ENCODE measurements around the gene TMED3.

TMED3 gene

DNA sequence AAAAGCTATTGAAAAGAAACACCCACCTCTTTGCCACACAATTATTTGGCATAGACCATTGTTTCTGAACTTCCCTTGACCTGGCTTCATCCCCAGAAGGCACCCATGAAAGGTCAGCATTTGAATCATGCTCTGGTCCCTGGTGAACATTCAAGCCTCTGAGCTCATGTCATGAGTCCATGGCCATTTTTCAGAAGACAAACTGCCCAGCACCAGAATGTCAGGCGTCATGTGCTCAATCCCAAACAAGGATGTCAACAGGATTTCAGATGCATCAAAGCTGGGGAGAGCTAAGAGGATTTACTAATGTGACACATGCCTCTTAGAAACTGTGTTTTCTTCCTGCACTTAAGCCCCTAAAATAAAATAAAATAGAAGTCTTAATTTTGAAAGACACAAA lies 41.3 kb downstream of the TMED3 start:
- Histone ChIP-seq H3K27ac (ENCODE audit: low read depth, low read length, severe bottlenecking) (no peak overlapping the region), H3K9me3 (ENCODE audit: control insufficient read depth, low read length) (no peaks in the 10 kb centered on the region), H3K4me3 (ENCODE audit: extremely low read depth, insufficient read depth, low read length, poor library complexity, severe bottlenecking) (no peak overlapping the region), H3K4me1 (ENCODE audit: control insufficient read depth, insufficient read depth, low read length, poor library complexity, severe bottlenecking) (no peaks in the 10 kb centered on the region), H3K36me3 (ENCODE audit: control insufficient read depth, insufficient read depth, low read length) (no peaks in the 10 kb centered on the region)
- WGBS, 2 experiments (ENCODE audit: insufficient coverage in 2 of 2): 100% methylated on average over 1 of the region's 1 CpG

DNA sequence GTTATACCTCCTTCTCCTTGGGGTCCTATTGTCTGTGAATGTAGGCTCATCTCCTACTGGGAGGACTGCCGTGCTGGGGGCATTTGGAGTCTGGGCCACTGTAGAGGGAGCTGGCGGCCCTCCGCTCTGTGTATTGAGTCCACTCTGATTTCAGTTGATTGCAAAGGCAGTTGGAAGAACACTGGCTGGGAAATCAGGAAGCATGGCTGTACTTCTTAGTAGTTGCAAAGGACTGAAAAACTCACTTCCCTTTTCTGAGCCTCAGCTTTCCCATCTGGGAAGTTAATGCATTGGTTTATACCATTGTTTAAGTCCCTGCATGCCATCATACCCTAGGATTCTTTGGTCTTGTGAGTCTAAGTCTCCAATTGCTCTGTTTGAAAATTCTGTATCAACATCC lies 46.7 kb downstream of the TMED3 start:
- no peak overlapping the region for H3K4me3 ChIP-seq (ENCODE audit: extremely low read depth, insufficient read depth, low read length, poor library complexity, severe bottlenecking)
- 85 to 100% methylated on average over 3 of the region's 3 CpGs for WGBS, 2 experiments (ENCODE audit: insufficient coverage in 2 of 2)
- no peaks in the 10 kb centered on the region for H3K36me3 ChIP-seq (ENCODE audit: control insufficient read depth, insufficient read depth, low read length)
- H3K4me1 ChIP-seq (ENCODE audit: control insufficient read depth, insufficient read depth, low read length, poor library complexity, severe bottlenecking): no peaks in the 10 kb centered on the region
- no peak overlapping the region for H3K27ac ChIP-seq (ENCODE audit: low read depth, low read length, severe bottlenecking)
- H3K9me3 ChIP-seq (ENCODE audit: control insufficient read depth, low read length): no peaks in the 10 kb centered on the region

DNA sequence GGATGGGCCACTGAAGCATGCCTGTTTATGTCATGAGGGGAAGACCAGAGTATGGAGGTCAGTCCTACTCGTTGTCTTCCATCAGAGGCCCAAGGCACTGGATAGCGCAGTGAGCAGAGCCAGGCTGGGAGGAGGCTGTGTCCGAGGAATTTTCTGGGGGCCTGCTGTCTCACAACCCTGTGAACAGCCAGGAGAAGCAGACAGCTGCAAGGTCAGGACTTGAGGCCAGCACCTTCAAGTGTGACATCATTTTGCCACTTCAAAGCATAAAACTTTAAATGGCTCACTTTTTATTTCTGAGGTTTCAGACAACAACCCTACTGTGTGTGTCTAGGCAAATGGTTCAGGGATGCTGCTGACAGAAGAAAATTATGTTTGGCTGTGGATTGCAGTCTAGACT lies 47.2 kb downstream of the TMED3 start:
- 67 to 80% methylated on average over 1 to 3 of the region's 3 CpGs for WGBS, 2 experiments (ENCODE audit: insufficient coverage in 2 of 2)
- no peak overlapping the region for H3K4me3 ChIP-seq (ENCODE audit: extremely low read depth, insufficient read depth, low read length, poor library complexity, severe bottlenecking)
- no peaks in the 10 kb centered on the region for H3K36me3 ChIP-seq (ENCODE audit: control insufficient read depth, insufficient read depth, low read length)
- no peaks in the 10 kb centered on the region for H3K4me1 ChIP-seq (ENCODE audit: control insufficient read depth, insufficient read depth, low read length, poor library complexity, severe bottlenecking)
- H3K27ac ChIP-seq (ENCODE audit: low read depth, low read length, severe bottlenecking): no peak overlapping the region
- peaks cover 4% of the 10 kb centered on the region for H3K9me3 ChIP-seq (ENCODE audit: control insufficient read depth, low read length)

DNA sequence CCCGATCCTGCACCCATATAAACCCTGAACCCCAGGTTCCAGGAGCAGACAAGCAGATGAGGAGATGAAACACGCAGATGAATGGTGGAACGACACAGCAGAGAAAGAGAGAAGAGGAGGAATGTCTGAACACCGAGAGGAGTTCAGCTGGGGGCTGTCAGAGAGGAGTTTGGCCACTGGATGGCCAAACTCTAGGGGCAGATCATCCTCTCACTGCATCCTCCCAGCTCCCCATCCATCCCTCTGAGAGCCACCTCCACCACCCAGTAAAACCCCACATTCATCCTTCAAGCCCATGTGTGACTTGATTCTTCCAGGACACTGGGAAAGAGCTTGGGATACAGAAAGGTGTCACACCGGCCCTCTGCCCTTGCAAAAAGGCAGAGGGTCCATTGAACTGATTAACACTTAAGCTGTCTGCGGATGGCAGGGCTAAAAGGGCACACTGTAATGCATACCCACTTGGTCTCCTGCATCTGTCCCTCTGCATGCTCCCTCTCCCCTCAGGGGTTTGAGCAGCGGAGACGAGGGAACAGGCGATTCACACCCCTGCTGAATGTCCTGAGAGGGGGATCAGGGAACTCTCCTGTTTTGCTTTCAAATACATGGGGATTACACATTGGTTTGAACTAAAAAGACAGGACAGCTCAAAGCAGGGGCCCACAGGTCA lies 53.8 kb downstream of the TMED3 start:
- no peaks in the 10 kb centered on the region for H3K36me3 ChIP-seq (ENCODE audit: control insufficient read depth, insufficient read depth, low read length)
- H3K27ac ChIP-seq (ENCODE audit: low read depth, low read length, severe bottlenecking): peak overlapping the region; percentile 81
- H3K4me3 ChIP-seq (ENCODE audit: extremely low read depth, insufficient read depth, low read length, poor library complexity, severe bottlenecking): no peak overlapping the region
- H3K4me1 ChIP-seq (ENCODE audit: control insufficient read depth, insufficient read depth, low read length, poor library complexity, severe bottlenecking): peaks cover 35% of the 10 kb centered on the region
- H3K9me3 ChIP-seq (ENCODE audit: control insufficient read depth, low read length): peaks cover 10% of the 10 kb centered on the region
- 86 to 96% methylated on average over 2 to 4 of the region's 9 CpGs for WGBS, 2 experiments (ENCODE audit: insufficient coverage in 2 of 2)

DNA sequence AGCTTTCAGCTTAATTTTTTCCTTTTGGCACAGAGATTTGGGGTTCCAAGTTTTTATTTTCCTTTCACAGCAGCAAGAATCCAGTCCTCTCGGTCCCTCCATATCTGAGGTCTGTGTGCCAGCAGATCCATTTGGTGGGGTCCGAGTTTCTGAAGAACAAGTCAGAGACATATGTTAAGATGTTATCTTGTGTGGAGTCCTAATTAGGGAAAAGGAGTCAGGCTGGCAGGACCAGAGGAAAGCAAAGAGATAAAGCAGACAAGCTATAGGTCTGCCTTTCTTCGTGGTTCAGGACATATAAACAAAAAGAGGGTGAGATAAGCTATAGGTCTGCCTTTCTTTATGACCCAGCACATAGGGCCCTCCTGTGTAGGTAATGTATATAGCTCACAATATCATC lies 54.9 kb downstream of the TMED3 start:
- H3K4me1 ChIP-seq (ENCODE audit: control insufficient read depth, insufficient read depth, low read length, poor library complexity, severe bottlenecking): peaks cover 35% of the 10 kb centered on the region
- peaks cover 10% of the 10 kb centered on the region for H3K9me3 ChIP-seq (ENCODE audit: control insufficient read depth, low read length)
- WGBS, 2 experiments (ENCODE audit: insufficient coverage in 2 of 2): 33 to 66% methylated on average over 1 to 2 of the region's 3 CpGs
- H3K36me3 ChIP-seq (ENCODE audit: control insufficient read depth, insufficient read depth, low read length): no peaks in the 10 kb centered on the region
- H3K27ac ChIP-seq (ENCODE audit: low read depth, low read length, severe bottlenecking): peak overlapping the region; percentile 81
- no peak overlapping the region for H3K4me3 ChIP-seq (ENCODE audit: extremely low read depth, insufficient read depth, low read length, poor library complexity, severe bottlenecking)

DNA sequence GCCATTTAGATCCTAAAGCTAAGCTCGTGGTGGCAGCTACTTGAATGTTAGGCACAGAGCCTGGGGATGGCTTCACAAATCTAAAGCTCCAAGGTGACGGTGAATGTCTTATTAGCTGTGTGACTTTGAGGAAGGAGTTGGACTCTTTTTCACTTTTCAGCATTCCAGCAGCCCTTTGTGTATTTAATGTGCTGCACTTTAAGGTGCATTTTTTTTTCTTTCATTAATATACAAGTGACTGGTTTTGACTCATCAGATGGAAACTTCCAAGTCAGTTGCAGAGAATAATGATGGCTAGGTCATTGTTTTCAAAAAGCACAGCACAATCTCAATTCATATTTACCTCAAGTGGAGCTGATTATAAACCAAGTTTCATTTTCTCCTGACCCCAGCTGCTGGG lies 55.8 kb downstream of the TMED3 start:
- Histone ChIP-seq H3K9me3 (ENCODE audit: control insufficient read depth, low read length) (peaks cover 10% of the 10 kb centered on the region), H3K4me3 (ENCODE audit: extremely low read depth, insufficient read depth, low read length, poor library complexity, severe bottlenecking) (no peak overlapping the region), H3K4me1 (ENCODE audit: control insufficient read depth, insufficient read depth, low read length, poor library complexity, severe bottlenecking) (peaks cover 35% of the 10 kb centered on the region), H3K27ac (ENCODE audit: low read depth, low read length, severe bottlenecking) (peak overlapping the region; percentile 24), H3K36me3 (ENCODE audit: control insufficient read depth, insufficient read depth, low read length) (no peaks in the 10 kb centered on the region)
- no CpG with 5 or more reads among the region's 2 CpGs for WGBS, 2 experiments (ENCODE audit: insufficient coverage in 2 of 2)

DNA sequence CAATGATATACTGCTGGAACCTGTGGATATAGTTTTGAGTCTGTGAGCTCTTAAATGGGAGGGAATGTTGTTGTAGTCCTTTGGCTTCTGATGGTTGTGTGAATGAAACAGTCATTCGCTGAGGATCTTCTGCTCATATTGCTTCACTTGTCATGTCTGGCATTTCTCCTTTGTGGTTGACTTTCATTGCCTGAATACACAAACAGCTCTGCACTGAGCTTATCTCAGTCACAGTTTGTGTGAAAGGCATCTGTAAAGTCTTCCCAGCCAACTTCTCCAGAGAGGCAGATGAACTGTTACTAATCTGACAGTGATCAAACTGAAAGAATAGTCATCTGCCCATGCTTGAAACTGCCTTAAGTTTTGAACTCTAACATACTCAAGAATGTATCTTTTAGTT lies 59.8 kb downstream of the TMED3 start:
- Histone ChIP-seq H3K36me3 (ENCODE audit: control insufficient read depth, insufficient read depth, low read length) (no peaks in the 10 kb centered on the region), H3K4me3 (ENCODE audit: extremely low read depth, insufficient read depth, low read length, poor library complexity, severe bottlenecking) (no peak overlapping the region), H3K9me3 (ENCODE audit: control insufficient read depth, low read length) (no peaks in the 10 kb centered on the region), H3K4me1 (ENCODE audit: control insufficient read depth, insufficient read depth, low read length, poor library complexity, severe bottlenecking) (peaks cover 18% of the 10 kb centered on the region), H3K27ac (ENCODE audit: low read depth, low read length, severe bottlenecking) (peak overlapping the region; percentile 71)
- WGBS, 2 experiments (ENCODE audit: insufficient coverage in 2 of 2): 60% methylated on average over 1 of the region's 1 CpG; no CpG with 5 or more reads in 1 of the 2 experiments

DNA sequence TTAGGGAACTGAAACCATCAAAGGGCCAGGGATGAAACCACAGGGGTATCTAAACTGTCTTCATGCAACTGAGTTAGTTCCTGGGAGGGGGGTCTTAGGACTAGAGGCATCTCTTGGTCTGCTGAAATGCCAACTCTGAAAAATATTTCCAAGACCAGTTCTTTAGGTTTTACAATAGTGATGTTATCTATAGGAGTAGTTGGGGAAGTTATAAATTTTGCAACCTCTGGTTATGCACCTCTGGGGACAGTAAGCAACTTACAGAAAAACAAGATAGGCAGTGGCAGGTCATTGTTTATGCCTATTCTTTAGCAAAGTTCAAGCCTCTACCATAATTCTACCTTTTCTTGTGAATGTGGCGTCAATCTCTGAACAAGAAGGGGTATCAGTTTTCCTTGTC lies 60.7 kb downstream of the TMED3 start:
- H3K9me3 ChIP-seq (ENCODE audit: control insufficient read depth, low read length): no peaks in the 10 kb centered on the region
- peaks cover 10% of the 10 kb centered on the region for H3K4me1 ChIP-seq (ENCODE audit: control insufficient read depth, insufficient read depth, low read length, poor library complexity, severe bottlenecking)
- no peaks in the 10 kb centered on the region for H3K36me3 ChIP-seq (ENCODE audit: control insufficient read depth, insufficient read depth, low read length)
- 86% methylated on average over 1 of the region's 1 CpG; no CpG with 5 or more reads in 1 of the 2 experiments for WGBS, 2 experiments (ENCODE audit: insufficient coverage in 2 of 2)
- H3K4me3 ChIP-seq (ENCODE audit: extremely low read depth, insufficient read depth, low read length, poor library complexity, severe bottlenecking): no peak overlapping the region
- H3K27ac ChIP-seq (ENCODE audit: low read depth, low read length, severe bottlenecking): no peak overlapping the region

DNA sequence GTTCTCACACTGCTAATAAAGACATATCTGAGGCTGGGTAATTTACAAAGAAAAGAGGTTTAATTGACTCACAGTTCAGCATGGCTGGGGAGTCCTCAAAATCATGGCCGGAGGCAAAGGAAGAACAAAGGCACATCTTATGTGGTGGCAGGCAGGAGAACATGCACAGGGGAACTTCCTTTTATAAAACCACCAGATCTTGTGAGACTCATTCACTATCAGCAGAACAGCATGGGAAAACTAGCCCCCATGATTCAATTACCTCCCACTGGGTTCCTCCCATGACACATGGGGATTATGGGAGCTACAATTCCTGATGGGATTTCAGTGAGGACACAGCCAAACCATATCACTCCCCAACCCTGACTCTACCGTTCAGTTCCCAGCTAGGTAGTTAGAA lies 61.5 kb downstream of the TMED3 start:
- Histone ChIP-seq H3K27ac (ENCODE audit: low read depth, low read length, severe bottlenecking) (no peak overlapping the region), H3K9me3 (ENCODE audit: control insufficient read depth, low read length) (no peaks in the 10 kb centered on the region), H3K4me3 (ENCODE audit: extremely low read depth, insufficient read depth, low read length, poor library complexity, severe bottlenecking) (no peak overlapping the region), H3K36me3 (ENCODE audit: control insufficient read depth, insufficient read depth, low read length) (no peaks in the 10 kb centered on the region), H3K4me1 (ENCODE audit: control insufficient read depth, insufficient read depth, low read length, poor library complexity, severe bottlenecking) (peaks cover 7% of the 10 kb centered on the region)
- 92 to 95% methylated on average over 2 of the region's 2 CpGs for WGBS, 2 experiments (ENCODE audit: insufficient coverage in 2 of 2)

All from mesodermal cell (in vitro differentiated cells).